HG03039 (cell line): Measurements from ENCODE around the gene PITPNC1.
"Not testable (repeated sequence)": the region's sequence is repeated elsewhere in the genome, so short reads cannot be mapped to it uniquely, and the experiment has no call there.

Experiments
- ATAC-seq: cut with Tn5 transposase; IDR thresholded peaks from one replicate; pipeline ENCODE4 v1.9.1; 2021; ENCODE audit warnings: mild to moderate bottlenecking, moderate library complexity; ENCODE audit not compliant: unreplicated experiment

Gene PITPNC1

DNA sequence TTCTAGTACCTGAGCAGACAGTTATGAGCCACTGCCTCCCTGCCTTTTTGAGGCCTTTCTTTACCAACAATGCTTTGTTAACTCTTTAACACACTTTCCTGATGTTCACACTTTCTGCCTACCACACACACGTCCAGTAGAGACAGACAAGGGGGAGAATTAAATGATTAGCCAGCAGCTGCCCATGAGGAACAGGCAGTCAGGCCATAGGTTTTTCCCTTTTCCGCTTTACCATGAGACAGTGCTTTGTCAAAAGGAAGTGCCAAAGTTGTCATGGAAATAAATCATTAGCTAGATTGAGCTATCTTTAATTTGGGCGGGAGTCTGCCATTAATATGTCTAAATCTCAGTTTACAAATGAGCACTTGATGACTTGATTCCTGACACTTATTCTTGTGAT lies 102.1 kb downstream of the PITPNC1 start:
- no peak for ATAC-seq

DNA sequence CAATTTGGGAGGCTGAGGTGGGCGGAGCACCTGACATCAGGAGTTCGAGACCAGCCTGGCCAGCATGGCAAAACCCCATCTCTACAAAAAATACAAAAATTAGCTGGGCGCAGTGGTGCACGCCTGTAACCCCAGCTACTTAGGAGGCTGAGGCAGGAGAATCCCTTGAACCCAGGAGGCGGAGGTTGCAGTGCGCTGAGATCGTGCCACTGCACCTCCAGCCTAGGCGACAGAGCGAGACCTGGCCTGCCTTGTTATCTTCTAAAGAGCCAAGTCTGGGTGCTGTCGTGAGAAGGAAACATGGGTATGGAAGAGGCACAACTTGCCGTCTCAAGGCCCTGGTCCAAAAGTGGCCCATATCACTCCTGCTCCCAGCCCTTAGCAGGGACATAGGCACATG lies 103.9 kb downstream of the PITPNC1 start:
- not testable (repeated sequence) for ATAC-seq

DNA sequence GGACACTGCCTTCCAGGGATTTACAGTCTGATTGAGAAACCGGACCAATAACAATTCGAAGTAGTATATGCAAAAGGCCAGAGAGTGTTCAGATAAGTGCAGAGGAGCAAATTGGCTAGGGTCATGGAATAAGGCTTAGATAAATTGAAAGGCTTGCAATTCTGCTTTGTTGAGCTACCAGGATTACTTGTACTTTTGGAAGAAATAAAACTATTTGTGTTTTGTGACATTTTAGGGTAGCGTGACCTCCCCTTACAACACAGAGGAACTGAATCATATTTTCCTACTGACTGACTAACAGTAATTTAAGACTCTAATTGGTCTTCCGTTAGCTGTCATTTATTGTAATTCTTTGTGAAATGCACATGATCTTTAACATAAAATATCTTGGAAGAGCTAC lies 104.7 kb downstream of the PITPNC1 start:
- no peak for ATAC-seq

DNA sequence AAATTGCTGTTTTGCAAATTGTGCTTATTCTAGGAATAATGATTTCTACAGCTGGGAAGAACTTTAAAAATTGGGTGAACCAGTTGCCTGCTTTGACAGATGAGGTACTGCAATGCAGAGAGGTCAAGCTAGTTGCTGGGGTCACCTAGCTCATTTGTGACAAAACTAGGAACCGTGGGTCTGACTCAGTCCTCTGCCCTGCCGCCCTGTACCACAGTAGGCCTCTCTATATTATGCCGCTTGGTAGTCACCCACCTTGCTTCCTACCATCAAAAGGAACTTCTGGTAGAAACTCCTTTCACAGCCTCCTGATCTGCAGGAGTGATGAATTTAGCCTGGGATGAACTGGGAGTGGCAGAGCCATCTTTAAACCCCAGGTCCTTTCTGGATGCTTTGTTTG lies 105.7 kb downstream of the PITPNC1 start:
- ATAC-seq: no peak

DNA sequence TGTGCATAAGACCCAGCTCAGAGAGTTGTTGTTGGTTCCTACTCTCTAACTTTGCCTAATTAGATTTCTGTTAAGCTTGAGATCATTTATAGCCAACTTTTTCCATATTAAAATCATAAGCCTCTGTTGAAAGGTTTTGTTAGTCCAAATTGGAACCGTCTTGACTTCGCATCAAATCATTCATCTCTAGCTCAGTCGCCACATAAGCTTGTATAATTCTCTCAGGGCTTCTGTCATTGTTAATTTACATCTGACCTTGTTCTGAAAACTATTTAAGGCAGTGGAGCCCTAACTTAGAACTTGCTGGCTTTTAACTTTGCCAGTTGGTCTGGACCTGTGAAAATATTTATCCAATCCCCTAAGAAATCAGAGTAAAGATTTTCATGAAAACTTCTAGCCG lies 107.2 kb downstream of the PITPNC1 start:
- ATAC-seq: no peak

DNA sequence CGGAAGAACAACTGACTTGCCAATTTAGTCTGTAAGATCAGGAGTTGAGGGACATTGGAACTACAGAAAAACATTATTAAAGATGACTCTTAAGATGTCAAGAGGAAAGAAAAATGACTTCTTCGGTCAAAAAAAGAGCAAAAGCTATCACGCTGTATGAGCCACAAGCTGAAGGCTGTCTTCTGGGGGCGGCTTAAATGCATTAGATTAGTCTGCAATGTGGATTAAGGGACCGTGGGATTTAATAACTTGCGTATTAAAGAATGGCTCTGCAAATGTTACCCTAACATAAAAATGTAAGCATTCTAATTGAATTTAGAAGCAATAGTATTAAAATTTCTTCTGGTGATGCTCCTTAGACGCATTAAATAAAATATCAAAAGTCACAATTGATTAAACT lies 108.6 kb downstream of the PITPNC1 start:
- no peak for ATAC-seq

DNA sequence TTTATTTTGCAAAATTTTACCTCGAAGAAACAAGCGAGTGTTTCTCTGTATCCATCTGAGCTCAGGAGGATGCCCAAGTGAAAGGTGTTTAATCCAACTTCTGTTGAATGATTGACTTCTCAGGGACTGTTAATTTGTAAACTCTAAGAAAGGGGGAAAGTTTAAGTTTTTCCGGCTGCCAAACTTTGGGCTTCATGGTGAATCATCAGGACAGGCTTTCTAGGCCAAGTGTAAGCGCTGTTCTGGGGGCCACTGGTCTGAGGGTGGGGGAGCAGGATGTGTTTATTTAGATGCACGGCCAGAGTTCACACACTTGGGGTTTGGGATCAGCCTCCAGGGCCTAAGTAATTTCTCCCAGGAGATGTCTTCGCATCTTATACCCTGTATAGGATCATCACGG lies 110.4 kb downstream of the PITPNC1 start:
- ATAC-seq: no peak

DNA sequence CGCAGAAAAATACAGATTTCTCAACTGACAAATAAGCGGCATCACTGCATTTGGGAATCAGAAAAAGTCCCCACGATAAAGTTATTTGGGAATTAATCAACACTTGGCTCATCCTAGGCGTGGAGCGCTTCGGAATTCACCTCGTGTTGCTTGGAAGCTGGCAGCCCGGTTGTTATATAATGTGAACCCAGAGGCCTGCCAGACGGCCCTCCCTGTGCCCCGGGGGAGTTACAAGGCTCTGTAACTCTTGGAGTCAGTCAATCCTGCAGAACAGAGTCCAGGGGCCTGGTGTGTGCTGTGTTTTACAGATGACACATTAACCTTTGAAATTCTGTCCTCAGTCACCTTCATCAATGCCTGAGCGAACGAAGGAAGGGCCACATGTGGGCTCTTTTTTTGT lies 111.1 kb downstream of the PITPNC1 start:
- no peak for ATAC-seq

DNA sequence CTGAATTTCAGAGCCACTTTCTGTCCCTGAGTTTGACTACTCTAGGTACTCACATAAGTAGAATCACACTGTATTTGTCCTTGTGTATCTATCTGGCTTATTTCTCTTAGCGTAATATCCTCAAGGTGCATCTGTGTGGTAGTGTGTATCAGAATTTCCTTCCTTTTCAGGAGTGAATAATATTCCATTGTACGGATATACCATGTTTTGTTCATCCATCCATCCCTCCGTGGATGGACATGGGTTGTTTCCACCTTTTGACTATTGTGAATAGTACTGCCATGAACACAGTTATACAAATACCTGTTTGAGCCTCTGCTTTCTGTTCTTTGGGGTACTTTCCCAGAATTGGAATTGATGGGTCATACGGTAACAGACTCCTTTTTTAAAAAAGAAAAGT lies 111.7 kb downstream of the PITPNC1 start:
- no peak for ATAC-seq

DNA sequence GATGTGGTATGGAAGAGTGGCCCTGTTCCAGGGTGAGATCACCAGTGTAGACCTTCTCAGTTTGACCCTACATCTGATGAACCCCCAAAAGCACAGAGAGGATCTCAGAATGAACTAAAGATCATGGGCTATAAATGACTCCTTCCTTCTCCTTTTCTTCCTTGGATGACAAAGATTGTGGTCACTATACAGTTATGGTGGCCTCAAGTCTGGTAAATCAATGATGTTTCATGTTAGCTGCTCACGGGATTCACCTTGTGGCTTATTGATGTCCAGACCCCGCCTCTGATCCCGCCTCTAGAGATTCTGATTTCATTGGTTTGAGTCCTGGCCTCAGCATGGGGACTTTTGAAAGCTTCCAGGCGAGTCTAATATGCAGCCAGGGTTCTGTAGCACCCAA lies 112.2 kb downstream of the PITPNC1 start:
- no peak for ATAC-seq

DNA sequence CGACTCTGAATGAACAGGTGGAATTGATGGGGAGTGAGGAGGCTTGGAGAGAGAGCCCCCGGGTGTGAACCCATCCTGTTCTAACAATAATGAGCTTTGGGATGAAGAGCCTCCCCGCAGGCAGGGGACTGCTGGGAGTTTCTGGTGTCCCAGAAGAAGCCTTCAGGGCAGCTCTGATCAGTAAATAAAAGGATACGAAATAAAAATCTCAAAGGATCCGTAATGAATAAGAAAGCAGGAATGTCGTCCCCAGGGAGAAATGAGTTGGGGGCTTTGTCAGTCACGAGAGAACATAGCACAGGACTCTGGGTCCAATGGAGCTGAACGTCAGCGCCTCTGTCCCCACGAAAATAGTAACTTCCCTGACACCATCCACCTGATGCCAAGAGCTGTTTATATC lies 113.4 kb downstream of the PITPNC1 start:
- no peak for ATAC-seq

DNA sequence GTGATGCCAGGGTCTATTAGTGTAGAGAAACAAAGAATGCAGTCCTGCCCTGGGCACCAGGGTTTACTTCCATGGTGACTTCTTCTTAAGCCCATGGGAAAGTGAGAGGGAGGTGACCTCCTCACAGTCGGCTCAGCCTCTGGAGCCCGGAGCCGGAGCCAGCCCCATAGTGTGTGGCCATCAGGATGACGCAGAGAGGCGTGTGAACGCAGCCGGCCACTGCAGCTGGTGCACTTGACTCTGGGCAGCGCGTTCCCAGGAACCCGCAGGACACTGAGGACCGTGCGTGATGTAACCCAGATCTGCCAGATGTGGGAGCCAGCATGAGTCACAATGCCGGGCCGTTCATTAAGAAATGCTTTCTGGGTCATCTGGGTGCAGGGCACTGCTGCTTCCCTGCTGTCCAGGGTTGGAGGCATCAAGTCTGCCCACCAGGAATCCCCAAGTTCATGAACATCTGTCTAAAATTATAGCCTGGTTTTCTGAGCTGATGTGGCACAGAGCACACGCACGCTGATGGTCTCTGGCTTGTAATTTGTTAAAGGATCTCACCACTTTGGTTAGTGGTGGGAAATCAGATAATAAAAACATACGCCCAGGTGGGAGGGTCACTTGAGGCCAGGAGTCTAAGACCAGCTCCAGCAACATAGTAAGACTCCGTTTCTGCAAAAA lies 114.1 kb downstream of the PITPNC1 start:
- ATAC-seq: no peak

DNA sequence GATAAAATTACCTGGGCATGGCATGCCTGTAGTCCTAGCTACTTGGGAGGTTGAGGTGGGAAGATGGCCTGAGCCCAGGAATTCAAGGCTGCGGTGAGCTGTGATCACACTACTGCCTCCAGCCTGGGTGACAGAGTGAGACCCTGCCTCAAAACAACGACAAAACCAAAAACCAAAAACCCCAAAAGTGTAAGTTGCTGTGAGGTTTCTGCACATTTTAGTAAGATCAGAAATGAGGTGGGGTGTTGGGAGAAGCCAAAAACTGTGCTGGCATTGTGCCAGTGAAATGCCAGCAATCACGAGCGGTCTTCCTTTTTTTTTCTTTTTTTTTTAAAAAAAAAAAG lies 114.6 kb downstream of the PITPNC1 start:
- ATAC-seq: no peak

DNA sequence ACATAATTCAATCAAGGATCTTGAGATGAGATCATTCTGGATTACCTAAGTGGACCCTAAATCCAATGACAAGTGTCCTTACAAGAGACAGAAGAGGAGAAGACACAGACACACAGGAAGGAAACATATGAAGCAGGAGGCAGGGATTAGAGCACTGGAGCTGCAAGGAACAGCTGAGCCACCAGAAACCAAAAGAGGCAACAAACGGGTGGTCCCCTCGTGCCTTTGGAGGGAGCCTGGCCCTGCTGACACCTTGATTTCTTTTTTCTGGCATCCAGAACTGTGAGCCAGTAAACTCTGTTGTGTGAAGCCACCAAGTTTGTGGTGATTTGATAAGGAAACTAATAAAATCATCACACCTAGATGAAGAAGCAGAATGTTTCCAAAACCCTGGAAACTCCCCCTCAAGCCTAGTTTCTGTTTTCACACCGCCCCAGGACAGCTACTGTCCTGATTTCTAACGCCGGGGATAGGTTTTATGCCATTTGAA lies 115.2 kb downstream of the PITPNC1 start:
- no peak for ATAC-seq

DNA sequence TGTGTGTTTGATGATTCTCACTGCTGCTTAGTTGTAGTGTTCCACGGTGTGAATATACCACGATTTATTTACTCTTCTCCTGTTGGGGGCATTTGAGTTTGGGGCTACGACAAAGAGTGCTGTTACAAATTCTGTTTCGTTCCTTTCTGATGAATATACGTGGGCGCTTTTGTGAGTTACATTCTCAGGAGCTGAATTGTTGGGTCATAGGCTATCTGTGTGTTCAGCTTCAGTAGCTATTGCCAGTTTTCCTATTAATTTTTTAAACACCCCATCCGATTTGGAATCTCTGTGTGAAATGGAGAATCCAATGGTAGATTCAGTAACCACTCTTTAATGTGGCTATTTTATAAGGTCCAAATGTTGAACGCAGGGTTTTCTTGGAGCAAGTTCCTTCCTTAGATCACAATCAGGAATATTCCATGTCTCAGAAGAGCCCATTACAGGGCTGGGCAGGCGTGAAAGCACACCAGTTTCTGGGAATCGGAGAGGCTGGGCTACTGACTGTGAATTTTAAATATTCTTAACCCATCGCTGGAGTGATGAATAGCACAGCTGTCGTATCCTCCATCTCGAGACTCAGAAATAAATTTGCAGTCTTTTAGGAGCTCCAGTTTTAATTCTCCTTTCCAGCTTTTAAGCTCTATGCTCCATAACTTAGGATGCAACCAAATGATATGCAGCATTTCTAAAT lies 115.9 kb downstream of the PITPNC1 start:
- no peak for ATAC-seq

DNA sequence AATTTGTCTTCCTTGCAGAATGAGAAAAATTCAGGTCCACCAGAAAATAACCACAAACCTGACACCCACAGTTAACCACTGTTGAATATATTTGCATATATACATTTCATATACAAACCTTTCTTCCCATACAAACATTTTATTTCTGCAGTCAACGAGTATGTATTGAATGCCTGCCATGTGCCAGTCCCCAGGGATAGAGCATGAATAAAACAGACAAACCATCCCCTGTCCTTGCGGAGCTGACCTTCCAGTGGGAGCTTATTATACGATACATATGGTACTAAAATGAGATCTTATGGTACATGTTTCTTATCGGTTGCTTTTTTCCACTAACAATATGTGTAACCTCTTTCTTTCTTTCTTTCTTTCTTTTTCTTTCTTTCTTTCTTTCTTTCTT lies 116.7 kb downstream of the PITPNC1 start:
- no peak for ATAC-seq

DNA sequence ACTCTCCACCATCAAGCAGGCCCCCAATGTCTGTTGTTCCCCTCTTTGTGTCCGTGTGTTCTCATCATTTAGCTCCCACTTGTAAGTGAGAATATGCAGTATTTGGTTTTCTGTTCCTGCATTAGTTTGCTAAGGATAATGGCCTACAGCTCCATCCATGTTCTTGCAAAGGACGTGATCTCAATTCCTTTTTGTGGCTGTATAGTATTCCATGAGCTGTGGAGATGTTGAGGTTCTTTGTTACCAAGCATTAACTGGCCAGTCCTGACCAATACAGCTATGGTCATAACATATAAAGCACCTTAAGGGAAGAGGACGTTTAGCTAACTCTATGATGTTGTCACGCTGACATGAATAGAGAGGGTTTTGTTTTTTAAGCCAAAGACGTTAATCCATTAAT lies 118.5 kb downstream of the PITPNC1 start:
- not testable (repeated sequence) for ATAC-seq

DNA sequence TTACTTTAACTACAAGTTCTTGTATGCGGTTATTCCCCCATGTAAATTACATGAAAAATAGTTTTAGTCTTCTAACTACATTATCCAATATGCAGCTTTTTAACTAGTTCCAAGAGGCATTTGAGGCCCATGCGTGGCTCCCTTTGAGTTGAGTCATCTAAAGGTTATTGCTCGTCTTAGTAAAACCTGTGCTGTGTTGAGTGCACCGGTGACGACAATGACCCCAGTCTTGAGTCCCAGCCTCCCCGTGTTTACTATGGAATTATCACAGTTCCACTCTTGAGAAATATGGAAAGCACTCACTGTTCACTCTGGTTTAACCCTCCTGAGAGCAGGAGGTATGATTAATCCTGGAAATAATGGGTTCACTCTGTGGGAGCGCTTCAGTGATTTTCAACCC lies 119.2 kb downstream of the PITPNC1 start:
- no peak for ATAC-seq

DNA sequence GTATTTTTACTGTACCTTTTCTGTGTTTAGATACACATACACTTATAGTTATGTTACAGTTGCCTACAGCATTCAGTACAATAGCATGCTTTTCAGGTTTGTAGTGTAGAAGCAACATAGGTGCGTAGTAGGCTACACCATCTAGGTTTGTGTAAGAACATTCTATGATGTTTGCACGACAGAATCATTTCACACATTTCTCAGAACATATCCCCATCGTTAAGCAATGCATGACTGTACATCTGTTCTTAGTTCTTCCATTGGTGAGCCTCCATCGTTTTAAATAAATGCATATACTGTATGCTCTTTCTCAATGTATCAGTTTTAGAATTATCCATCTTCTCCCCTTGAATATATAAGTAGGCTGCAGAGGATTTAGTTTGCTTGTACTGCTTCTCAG lies 122.6 kb downstream of the PITPNC1 start:
- ATAC-seq: no peak

DNA sequence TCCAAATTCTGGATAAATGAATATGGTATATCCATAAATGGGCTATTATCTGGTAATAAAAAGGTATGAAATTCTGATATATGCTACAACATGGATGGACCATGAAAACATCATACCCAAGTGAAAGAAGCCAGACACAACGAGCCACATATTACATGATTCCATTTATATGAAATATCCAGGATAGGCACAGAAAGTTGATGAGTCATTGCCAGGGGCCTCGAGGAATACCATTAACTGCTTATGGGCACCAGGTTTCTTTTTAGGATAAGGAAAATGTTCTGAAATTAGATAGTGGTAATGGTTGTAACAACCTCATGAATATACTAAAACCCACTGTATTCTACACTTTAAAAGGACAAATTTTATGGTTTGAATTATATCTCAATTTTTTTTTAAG lies 123.2 kb downstream of the PITPNC1 start:
- ATAC-seq: no peak

DNA sequence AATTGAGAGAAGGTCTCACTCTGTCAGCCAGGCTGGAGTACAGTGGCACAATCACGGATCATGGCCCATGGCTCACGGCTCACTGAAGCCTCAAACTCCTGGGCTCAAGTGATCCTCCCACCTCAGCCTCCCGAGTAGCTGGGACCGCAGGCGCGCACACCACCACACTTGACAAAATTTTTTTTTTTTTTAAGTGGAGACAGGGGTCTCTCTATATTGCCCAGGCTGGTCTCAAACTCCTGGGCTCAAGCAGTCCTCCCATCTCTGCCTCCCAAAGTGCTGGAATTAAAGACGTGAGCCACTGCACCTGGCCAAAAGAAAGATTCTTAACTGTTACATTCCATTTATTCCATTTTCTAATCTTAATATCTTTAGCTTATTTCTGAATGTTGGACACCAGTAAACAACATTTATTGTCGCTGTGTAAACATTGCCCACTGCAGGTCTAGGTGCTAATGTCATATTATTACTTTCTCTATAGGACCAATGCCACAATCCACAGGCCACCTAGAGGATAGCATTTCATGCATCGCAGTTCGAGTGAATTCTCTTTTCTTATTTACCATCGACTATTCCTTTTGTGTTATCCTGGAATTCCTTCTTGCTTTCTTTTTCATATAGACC lies 123.7 kb downstream of the PITPNC1 start:
- no peak for ATAC-seq

DNA sequence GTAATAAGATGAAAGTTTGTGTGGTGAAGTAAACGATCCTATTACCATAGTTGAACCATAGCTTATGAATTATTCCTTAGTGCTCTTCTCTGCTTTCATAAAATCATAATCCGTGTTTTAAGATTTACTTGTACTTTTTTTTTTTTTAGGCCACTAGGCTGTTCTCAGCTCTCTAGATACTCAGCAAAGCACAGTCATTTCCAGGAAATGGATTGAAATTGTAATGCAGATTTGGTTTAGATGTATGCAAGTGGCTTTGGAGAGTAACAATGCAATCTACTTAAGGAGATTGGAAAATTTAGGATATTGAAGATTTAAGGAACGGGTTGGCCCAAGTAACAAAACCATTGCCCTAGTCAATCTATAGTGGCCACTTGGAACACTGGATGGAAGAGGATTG lies 125.1 kb downstream of the PITPNC1 start:
- no peak for ATAC-seq
